K562 (cell line): Measurements from ENCODE around the gene IL15RA. TPM values are rescaled to one million over a fixed set of nuclear protein-coding genes. Genes with fewer than 3 reads are reported as not detected.

Experiments
- ATAC-seq: fragments of 200-7000 bp; cut with Tn5 transposase; 3 replicates; pipeline ENCODE4 v1.9.1; 2020; ENCODE audit warnings: moderate library complexity
- BruUV-seq: library from RNA; stranded (reverse); fragments of 400-500 nt; replicated peaks from 2 replicates; lab custom pipeline; 2021; lab: Mats Ljungman, UMichigan
- CTCF ChIA-PET: fragments of 300-600 bp; formaldehyde crosslinking; extraction: SDS; loops from one replicate; lab custom pipeline; 2021; ENCODE audit warnings: low intra/inter-chr PET ratio; lab: Yijun Ruan, JAX
- POLR2A ChIA-PET: fragments of 300-600, 350-650 bp; sonication (Branson Sonifier 250); formaldehyde crosslinking; extraction: SDS; loops from one replicate; lab custom pipeline; 2021; ENCODE audit warnings: antibody characterized with exemption, inconsistent platforms; lab: Yijun Ruan, JAX
- DNase-seq, 4 experiments: peaks; one replicate each; pipeline versions ENCODE4 v3.0.0 to v3.0.0-alpha.2; 2011 to 2018; ENCODE audit warnings: low spot score in 3 of 4, mixed read lengths in 3 of 4; ENCODE audit errors: extremely low read depth in 1 of 4
- FAIRE-seq: peaks from 2 replicates; lab custom pipeline; 2011; peaks lifted over from hg19 to GRCh38; lab: Jason Lieb, UNC
- H2AFZ ChIP-seq: 2 replicates; pipeline ENCODE4 v1.6.0; 2011; ENCODE audit warnings: low read depth, low read length, control low read depth, inconsistent platforms
- H3K27ac ChIP-seq: fragments of 200-600 bp; 3 replicates; pipeline ENCODE4 v1.8.0; 2011; ENCODE audit warnings: low read depth, mild to moderate bottlenecking, control low read depth, inconsistent platforms, low read length, moderate library complexity, mixed read lengths; ENCODE audit errors: extremely low read depth
- H3K27me3 ChIP-seq, 2 experiments: fragments of 300-600 bp in 1 of 2; 2 replicates in 1 of 2; 3 replicates in 1 of 2; pipeline versions ENCODE4 v1.6.0 to v1.8.0; 2011; ENCODE audit warnings: inconsistent platforms in 2 of 2, low read length in 2 of 2, mild to moderate bottlenecking in 1 of 2, mixed read lengths in 1 of 2, moderate library complexity in 1 of 2; ENCODE audit not compliant: control insufficient read depth in 2 of 2, insufficient read depth in 2 of 2
- H3K36me3 ChIP-seq: fragments of 300-600 bp; 3 replicates; pipeline ENCODE4 v1.8.0; 2011; ENCODE audit warnings: mild to moderate bottlenecking, low read length, inconsistent platforms; ENCODE audit not compliant: control insufficient read depth, insufficient read depth
- H3K4me1 ChIP-seq, 2 experiments: fragments of 200-600 bp in 1 of 2; replicated peaks in 1 of 2; 2 replicates in 1 of 2; 3 replicates in 1 of 2; pipeline versions ENCODE4 v1.5.1 to v1.8.0; 2011; ENCODE audit warnings: inconsistent platforms in 2 of 2, low read length in 2 of 2, mild to moderate bottlenecking in 1 of 2, mixed read lengths in 1 of 2, moderate library complexity in 1 of 2; ENCODE audit not compliant: control insufficient read depth in 2 of 2, insufficient read depth in 2 of 2
- H3K4me2 ChIP-seq: 2 replicates; pipeline ENCODE4 v1.6.1; 2011; ENCODE audit warnings: low read length, control low read depth, inconsistent platforms, mixed read lengths; ENCODE audit not compliant: insufficient read depth
- H3K4me3 ChIP-seq: fragments of 200-600 bp; sonication (generic), shearing (Covaris generic); 2 replicates; pipeline ENCODE4 v1.5.1; 2016; ENCODE audit warnings: control low read depth, inconsistent platforms
- H3K79me2 ChIP-seq: fragments of 200-600 bp; 3 replicates; pipeline ENCODE4 v1.8.0; 2011; ENCODE audit warnings: low read length, inconsistent platforms; ENCODE audit not compliant: control insufficient read depth, insufficient read depth
- H3K9ac ChIP-seq, 2 experiments: 2 replicates each; pipeline versions ENCODE4 v1.6.0 to v1.6.1; 2011; ENCODE audit warnings: low read depth in 2 of 2, low read length in 2 of 2, control low read depth in 1 of 2, inconsistent platforms in 1 of 2, mild to moderate bottlenecking in 1 of 2, mixed read lengths in 1 of 2; ENCODE audit not compliant: insufficient read depth in 1 of 2
- H3K9me1 ChIP-seq: one replicate; pipeline ENCODE4 v1.6.0; 2011; ENCODE audit warnings: inconsistent platforms, mild to moderate bottlenecking, low read length, moderate library complexity; ENCODE audit not compliant: control insufficient read depth, insufficient read depth
- H3K9me3 ChIP-seq: replicated peaks from 2 replicates; pipeline ENCODE4 v1.5.1; 2011; ENCODE audit warnings: low read depth, low read length, inconsistent platforms; ENCODE audit not compliant: control insufficient read depth, insufficient read depth
- H4K20me1 ChIP-seq: replicated peaks from 2 replicates; pipeline ENCODE4 v1.6.1; 2011; ENCODE audit warnings: low read length, inconsistent platforms, mixed read lengths; ENCODE audit not compliant: control insufficient read depth, insufficient read depth
- ATF3 ChIP-seq, 2 experiments: fragments of 450-650 bp in 1 of 2; sonication (generic) in 1 of 2; formaldehyde crosslinking in 1 of 2; IDR thresholded peaks in 1 of 2; conservative IDR thresholded peaks in 1 of 2; 2 replicates each; pipeline versions ENCODE4 v1.6.1 to v1.8.1; 2016 to 2023; ENCODE audit warnings: mild to moderate bottlenecking in 2 of 2, moderate library complexity in 2 of 2, inconsistent platforms in 1 of 2, missing genetic modification reagents in 1 of 2
- CEBPG ChIP-seq, 3 experiments: fragments of 200-800 bp in 1 of 3; sonication (Bioruptor generic) in 1 of 3; sonication (generic) in 1 of 3; formaldehyde crosslinking in 1 of 3; IDR thresholded peaks in 2 of 3; conservative IDR thresholded peaks in 1 of 3; 2 replicates each; pipeline versions ENCODE4 v1.6.1 to v1.8.0; 2016 to 2022; ENCODE audit warnings: missing compliant biosample characterization in 2 of 3, missing genetic modification characterization in 2 of 3, mild to moderate bottlenecking in 1 of 3, missing genetic modification reagents in 1 of 3
- KLF16 ChIP-seq: IDR thresholded peaks from 2 replicates; pipeline ENCODE4 v1.6.1; 2016; ENCODE audit warnings: antibody characterized with exemption
- MIER1 ChIP-seq: fragments of 450-650 bp; IDR thresholded peaks from 2 replicates; pipeline ENCODE4 v1.6.1; 2016; ENCODE audit warnings: antibody characterized with exemption, mild to moderate bottlenecking, low read depth
- NR4A1 ChIP-seq, 2 experiments: fragments of 250-450 bp in 1 of 2; fragments of 450-650 bp in 1 of 2; sonication (Bioruptor Pico) in 1 of 2; IDR thresholded peaks; 2 replicates each; pipeline versions ENCODE4 v1.4.0 to v1.6.1; 2016 to 2020; ENCODE audit warnings: mild to moderate bottlenecking in 2 of 2, missing compliant biosample characterization in 1 of 2, missing genetic modification characterization in 1 of 2, moderate library complexity in 1 of 2
- SMAD2 ChIP-seq: fragments of 150-350 bp; IDR thresholded peaks from 2 replicates; pipeline ENCODE4 v1.6.1; 2014; ENCODE audit warnings: low read depth, mild to moderate bottlenecking, low read length
- SMARCA5 ChIP-seq: fragments of 450-650 bp; IDR thresholded peaks from 2 replicates; pipeline ENCODE4 v1.6.1; 2016
- SUPT5H ChIP-seq: fragments of 450-650 bp; IDR thresholded peaks from 2 replicates; pipeline ENCODE4 v1.6.1; 2016
- ZNF224 ChIP-seq: sonication (generic); formaldehyde crosslinking; IDR thresholded peaks from 2 replicates; pipeline ENCODE4 v1.8.0; 2022; ENCODE audit warnings: mild to moderate bottlenecking, missing genetic modification reagents
- ZNF354B ChIP-seq: fragments of 250-450 bp; sonication (Bioruptor Pico); IDR thresholded peaks from 2 replicates; pipeline ENCODE4 v1.4.0; 2020
- ZNF655 ChIP-seq: fragments of 250-450 bp; sonication (Bioruptor Pico); IDR thresholded peaks from 2 replicates; pipeline ENCODE4 v1.5.0; 2021
- ZNF668 ChIP-seq: fragments of 250-450 bp; sonication (Bioruptor Pico); IDR thresholded peaks from 2 replicates; pipeline ENCODE4 v1.8.0; 2022; ENCODE audit warnings: mild to moderate bottlenecking, inconsistent platforms
- ZNF75A ChIP-seq: fragments of 450-650 bp; formaldehyde crosslinking; IDR thresholded peaks from 2 replicates; pipeline ENCODE4 v1.4.0; 2020; ENCODE audit warnings: mild to moderate bottlenecking
- ZNF766 ChIP-seq: fragments of 200-800 bp; sonication (Bioruptor generic); conservative IDR thresholded peaks from 2 replicates; pipeline ENCODE4 v1.6.1; 2016; ENCODE audit warnings: missing genetic modification characterization, missing compliant biosample characterization
- WGBS: fragments of 100-300 bp; shearing (Covaris generic); methylation state at CpG from one replicate; pipeline ENCODE4 v1.1.6; 2016; ENCODE audit warnings: low coverage, mixed read lengths; ENCODE audit not compliant: insufficient coverage; ENCODE audit errors: missing lambda C conversion rate; 5-methylcytosine and 5-hydroxymethylcytosine counted together
- in situ Hi-C: fragments of 300-500 bp; cut with MboI; formaldehyde crosslinking; loops from 4 replicates; pipeline ENCODE4 v1.15.0; 2018; ENCODE audit warnings: inconsistent platforms, mixed read lengths
- intact Hi-C: fragments of 100-400 bp; cut with micrococcal nuclease; formaldehyde crosslinking; loops from 2 replicates; pipeline ENCODE4 v1.14.2; 2022
- polyA plus RNA-seq, 8 experiments: library from polyadenylated mRNA; depleted of rRNA in 4 of 8; stranded (reverse) in 5 of 8; unstranded in 3 of 8; fragments of >200 nt; fragmentation: Nextera tagmentation in 2 of 8; fragmentation: Illumina TruSeq in 1 of 8; extraction: Ambion mirVana in 2 of 8; extraction: Trizol in 1 of 8; gene quantifications; 2 replicates each; pipeline versions ENCODE4 v1.2.1 to v1.2.3, GENCODE V29; 2011 to 2014; ENCODE audit warnings: inconsistent platforms in 1 of 8, missing spikeins in 1 of 8
- total RNA-seq, 7 experiments: library from RNA; depleted of rRNA in 6 of 7; stranded (reverse); fragments of >200 nt in 6 of 7; fragmentation: Illumina TruSeq in 2 of 7; extraction: Trizol in 2 of 7; gene quantifications; 2 replicates each; pipeline versions ENCODE4 v1.2.1 to v1.2.3, GENCODE V29; 2011 to 2021; ENCODE audit warnings: low replicate concordance in 1 of 7

The IL15RA gene
- total and polyA plus RNA-seq, 9 of the 15 experiments (the other 6 are each of a cell fraction or from before 2014, with no cell fraction given), result 1.2 to 11.7 (median 8.0) TPM

GRCh38 chr10:5924889-5925288, 52.5 kb downstream of the IL15RA start:
- no peaks in the 10 kb centered on the region for H4K20me1 ChIP-seq
- CTCF ChIA-PET, result no interaction called here
- in situ Hi-C loops, result loop anchor here (25.0 kb wide), 1 partner anchor 462 kb away; no protein-coding TSS in a partner anchor
- FAIRE-seq, result no peak
- H3K79me2 ChIP-seq, result no peaks in the 10 kb centered on the region
- no peak for TF ChIP-seq SMAD2
- no peak for TF ChIP-seq ZNF224
- TF ChIP-seq SMARCA5, result no peak
- no peak for TF ChIP-seq ATF3 (IDR thresholded peaks at IDR 0.05)
- no peak for TF ChIP-seq ATF3 (CRISPR knock-in tag; conservative IDR thresholded peaks at IDR 0.05)
- no peak for TF ChIP-seq NR4A1 (CRISPR knock-in tag; IDR thresholded peaks at IDR 0.05)
- no peak for TF ChIP-seq NR4A1 (tag; IDR thresholded peaks at IDR 0.05)
- no peak for TF ChIP-seq KLF16
- TF ChIP-seq ZNF354B, result no peak
- no peak for TF ChIP-seq ZNF668 (CRISPR knock-in tag)
- no peak for TF ChIP-seq ZNF75A
- TF ChIP-seq SUPT5H, result no peak
- no peak for TF ChIP-seq MIER1
- no peak for TF ChIP-seq CEBPG (CRISPR knock-in tag; IDR thresholded peaks at IDR 0.05)
- no peak for TF ChIP-seq CEBPG (tag; conservative IDR thresholded peaks at IDR 0.05 in 1 of 2, IDR thresholded peaks at IDR 0.05 in 1 of 2)
- TF ChIP-seq ZNF655 (CRISPR knock-in tag), result no peak
- no peak for TF ChIP-seq ZNF766
- TF ChIP-seq, all 486 proteins: peak for 0
- Histone ChIP-seq H3K27ac (no peak overlapping the region), H3K9me1 (no peaks in the 10 kb centered on the region), H3K4me3 (no peak overlapping the region), H3K9me3 (no peaks in the 10 kb centered on the region), H3K4me1 (no peaks in the 10 kb centered on the region), H3K4me2 (no peak overlapping the region), H2AFZ (no peak overlapping the region), H3K9ac (no peak overlapping the region), H3K27me3 (no peaks in the 10 kb centered on the region), H3K36me3 (peaks cover 96% of the 10 kb centered on the region)
- no peak for ATAC-seq
- POLR2A ChIA-PET, result interaction anchor here (1.1 kb wide), 1 partner anchor 12 kb away, joined by 4 read pairs; no protein-coding TSS in a partner anchor
- intact Hi-C loops, result no loop called here
- BruUV-seq, result no TSS peak
- no peak for DNase-seq
- 84% methylated on average over 6 of the region's 10 CpGs for WGBS
